Psoas muscle (tissue), 8 donors: ENCODE measurements around the gene GPR137. TPM values are rescaled to one million over a fixed set of nuclear protein-coding genes. Genes with fewer than 3 reads are reported as not detected.

Source experiments
- ATAC-seq, 4 donors: fragments of 200-7000 bp; cut with Tn5 transposase; one replicate each; pipeline ENCODE4 v1.9.1; 2020; ENCODE audit warnings: moderate library complexity in 3 of 4, mild to moderate bottlenecking in 2 of 4
- DNase-seq, 2 donors: peaks; one replicate each; pipeline ENCODE4 v3.0.0-alpha.2; 2020
- H3K27ac ChIP-seq: fragments of 200-600 bp; one replicate; pipeline ENCODE4 v1.8.0; 2022
- H3K27me3 ChIP-seq, 3 donors: fragments of 200-600 bp in 1 of 3; one replicate each; pipeline versions ENCODE4 v1.6.1 to v1.8.0; 2013 to 2022; ENCODE audit warnings: low read length in 2 of 3, mild to moderate bottlenecking in 2 of 3, moderate library complexity in 1 of 3; ENCODE audit not compliant: insufficient read depth in 3 of 3
- H3K36me3 ChIP-seq, 2 donors: fragments of 200-600 bp in 1 of 2; one replicate each; pipeline versions ENCODE4 v1.6.1 to v1.8.0; 2013 to 2022; ENCODE audit warnings: low read depth in 1 of 2, mild to moderate bottlenecking in 1 of 2, moderate library complexity in 1 of 2; ENCODE audit not compliant: insufficient read depth in 1 of 2
- H3K4me1 ChIP-seq: fragments of 200-600 bp; one replicate; pipeline ENCODE4 v1.8.0; 2022
- H3K4me3 ChIP-seq: fragments of 200-600 bp; one replicate; pipeline ENCODE4 v1.8.0; 2022; ENCODE audit warnings: mild to moderate bottlenecking
- H3K9me3 ChIP-seq: fragments of 200-600 bp; one replicate; pipeline ENCODE4 v1.8.0; 2022
- WGBS, 3 donors: extraction: QIAGEN DNeasy Blood & Tissue Kit; methylation state at CpG; one replicate each; pipeline versions ENCODE4 v1.1.6 to v1.1.7; 2013; 5-methylcytosine and 5-hydroxymethylcytosine counted together
- intact Hi-C, 2 donors: fragments of 100-400 bp; cut with DNase I; formaldehyde crosslinking; loops; one replicate each; pipeline versions ENCODE4 v1.11.0 to v1.14.2; 2022
- polyA plus RNA-seq, 3 donors: library from polyadenylated mRNA; stranded (reverse); fragments of 200-250 nt; gene quantifications; one replicate each; pipeline ENCODE4 v1.2.3, GENCODE V29; 2013
- total RNA-seq, 4 donors: library from RNA; stranded (reverse); fragmentation: NEBNext Ultra II Directional in 2 of 4; extraction: Animal tissue kit (Norgen Biotek cat#: 25700) in 2 of 4; gene quantifications; one replicate each; pipeline versions ENCODE4 v1.2.1 to v1.2.4, GENCODE V29; 2021 to 2023
- TF ChIP-seq, protein P1 (sequence below): fragments of 200-600 bp; IDR thresholded peaks from one replicate; pipeline ENCODE4 v1.8.0; 2022; ENCODE audit warnings: antibody characterized with exemption
- donor health status: healthy with polysubstance abuse.
- donor health status: DM: no; HTN: no; CAD: no; lungs with moderate emphysema.
- donor health status: Bipolar disorder and iron deficiency.
- donor health status: healthy.
- donor health status: DM: yes; HTN: yes; CAD: no.
- donor health status: DM: no; HTN: no; CAD: no.
- donor health status: DM: no; HTN: no; CAD: no.
- donor health status: DM: yes; HTN: yes; CAD: no.

Gene GPR137
- total and polyA plus RNA-seq, 7 donors, result 13.8 to 49.9 (median 17.7) TPM

DNA sequence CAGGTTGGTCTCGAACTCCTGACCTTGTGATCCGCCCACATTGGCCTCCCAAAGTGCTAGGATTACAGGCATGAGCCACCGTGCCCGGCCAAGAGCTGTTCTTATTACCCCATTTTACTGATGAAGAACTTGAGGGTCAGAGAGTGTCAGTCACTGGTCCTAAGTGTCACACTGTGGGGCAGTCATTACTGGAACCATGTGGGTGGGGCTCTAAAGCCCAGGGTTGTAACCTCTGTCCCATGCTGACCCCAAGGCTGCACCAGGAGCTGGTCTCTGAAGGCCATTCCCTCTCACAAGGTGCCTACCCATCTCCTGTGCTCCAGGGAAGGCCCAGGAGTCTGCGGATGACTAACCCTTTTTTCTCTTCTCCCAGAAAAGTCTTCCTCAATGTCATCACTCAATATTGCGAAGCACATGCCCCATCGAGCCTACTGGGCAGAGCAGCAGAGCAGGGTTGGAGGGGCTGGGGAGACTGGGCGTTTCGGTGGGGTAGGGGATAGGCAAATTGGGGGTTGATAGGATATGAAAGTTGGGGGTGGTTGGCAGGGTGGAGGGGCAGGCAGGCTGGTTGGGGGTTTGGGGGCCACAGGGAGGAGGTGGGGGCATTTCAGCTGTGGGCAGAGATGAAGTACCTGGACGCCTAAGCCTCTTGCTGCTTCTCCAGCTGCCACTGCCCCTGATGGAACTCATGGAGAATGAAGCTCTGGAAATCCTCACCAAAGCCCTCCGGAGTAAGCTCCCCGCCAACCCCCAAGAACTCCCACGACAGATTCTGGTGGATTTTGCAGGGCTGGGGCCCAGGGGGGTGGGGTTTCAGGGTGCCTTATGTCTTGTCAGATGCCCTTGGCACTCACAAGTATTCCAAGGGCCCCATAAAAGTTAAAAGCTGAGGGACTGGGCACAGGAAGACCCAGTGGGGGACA, 17.7 kb downstream of the GPR137 start:
- Histone ChIP-seq H3K36me3 (peaks cover 5 to 8% of the 10 kb centered on the region in 2 donors), H3K4me3 (peak overlapping the region; percentile 87), H3K27me3 (peaks cover 0 to 34% (median 6%) of the 10 kb centered on the region in 3 donors), H3K9me3 (no peaks in the 10 kb centered on the region), H3K4me1 (peaks cover 35% of the 10 kb centered on the region), H3K27ac (peak overlapping the region; percentile 90)
- no peak for ATAC-seq
- DNase-seq, result no peak
- intact Hi-C loops, result loop anchor here (5.0 kb wide), 2 partner anchors 51 to 96 kb away; partner anchors contain the start of genes FERMT3 (in 1 of the 2) and PLCB3 (in 1 of the 2)
- WGBS, 3 donors, result 75 to 82% (median 78%) methylated on average over 13 of the region's 13 CpGs
- TF ChIP-seq, protein P1, sequence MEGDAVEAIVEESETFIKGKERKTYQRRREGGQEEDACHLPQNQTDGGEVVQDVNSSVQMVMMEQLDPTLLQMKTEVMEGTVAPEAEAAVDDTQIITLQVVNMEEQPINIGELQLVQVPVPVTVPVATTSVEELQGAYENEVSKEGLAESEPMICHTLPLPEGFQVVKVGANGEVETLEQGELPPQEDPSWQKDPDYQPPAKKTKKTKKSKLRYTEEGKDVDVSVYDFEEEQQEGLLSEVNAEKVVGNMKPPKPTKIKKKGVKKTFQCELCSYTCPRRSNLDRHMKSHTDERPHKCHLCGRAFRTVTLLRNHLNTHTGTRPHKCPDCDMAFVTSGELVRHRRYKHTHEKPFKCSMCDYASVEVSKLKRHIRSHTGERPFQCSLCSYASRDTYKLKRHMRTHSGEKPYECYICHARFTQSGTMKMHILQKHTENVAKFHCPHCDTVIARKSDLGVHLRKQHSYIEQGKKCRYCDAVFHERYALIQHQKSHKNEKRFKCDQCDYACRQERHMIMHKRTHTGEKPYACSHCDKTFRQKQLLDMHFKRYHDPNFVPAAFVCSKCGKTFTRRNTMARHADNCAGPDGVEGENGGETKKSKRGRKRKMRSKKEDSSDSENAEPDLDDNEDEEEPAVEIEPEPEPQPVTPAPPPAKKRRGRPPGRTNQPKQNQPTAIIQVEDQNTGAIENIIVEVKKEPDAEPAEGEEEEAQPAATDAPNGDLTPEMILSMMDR, result no peak

DNA sequence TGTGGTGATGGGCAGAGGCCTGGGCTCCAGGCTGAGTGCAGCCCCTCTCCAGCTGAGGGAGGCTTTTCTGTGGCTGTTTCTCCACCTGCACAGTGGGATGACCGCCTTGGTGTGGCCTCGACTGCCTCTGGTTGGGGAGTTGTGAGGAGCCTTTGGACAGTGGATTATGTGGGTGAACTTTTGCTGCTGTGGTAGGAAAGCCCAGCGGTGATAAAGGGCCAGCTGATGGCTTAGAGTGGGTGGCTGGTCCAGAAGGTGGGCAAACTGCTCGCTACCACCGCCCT, 18.3 kb downstream of the GPR137 start:
- no peak for DNase-seq
- Histone ChIP-seq H3K9me3 (no peaks in the 10 kb centered on the region), H3K27me3 (peaks cover 0 to 28% (median 4%) of the 10 kb centered on the region in 3 donors), H3K4me1 (peaks cover 35% of the 10 kb centered on the region), H3K36me3 (peaks cover 5 to 8% of the 10 kb centered on the region in 2 donors), H3K27ac (peak overlapping the region; percentile 90), H3K4me3 (peak overlapping the region; percentile 87)
- TF ChIP-seq, protein P1, result no peak
- WGBS, 3 donors, result 52 to 59% (median 57%) methylated on average over 5 of the region's 5 CpGs
- no peak for ATAC-seq
- intact Hi-C loops, result loop anchor here (5.0 kb wide), 2 partner anchors 52 to 97 kb away; partner anchors contain the start of genes FERMT3 (in 1 of the 2) and PLCB3 (in 1 of the 2)

DNA sequence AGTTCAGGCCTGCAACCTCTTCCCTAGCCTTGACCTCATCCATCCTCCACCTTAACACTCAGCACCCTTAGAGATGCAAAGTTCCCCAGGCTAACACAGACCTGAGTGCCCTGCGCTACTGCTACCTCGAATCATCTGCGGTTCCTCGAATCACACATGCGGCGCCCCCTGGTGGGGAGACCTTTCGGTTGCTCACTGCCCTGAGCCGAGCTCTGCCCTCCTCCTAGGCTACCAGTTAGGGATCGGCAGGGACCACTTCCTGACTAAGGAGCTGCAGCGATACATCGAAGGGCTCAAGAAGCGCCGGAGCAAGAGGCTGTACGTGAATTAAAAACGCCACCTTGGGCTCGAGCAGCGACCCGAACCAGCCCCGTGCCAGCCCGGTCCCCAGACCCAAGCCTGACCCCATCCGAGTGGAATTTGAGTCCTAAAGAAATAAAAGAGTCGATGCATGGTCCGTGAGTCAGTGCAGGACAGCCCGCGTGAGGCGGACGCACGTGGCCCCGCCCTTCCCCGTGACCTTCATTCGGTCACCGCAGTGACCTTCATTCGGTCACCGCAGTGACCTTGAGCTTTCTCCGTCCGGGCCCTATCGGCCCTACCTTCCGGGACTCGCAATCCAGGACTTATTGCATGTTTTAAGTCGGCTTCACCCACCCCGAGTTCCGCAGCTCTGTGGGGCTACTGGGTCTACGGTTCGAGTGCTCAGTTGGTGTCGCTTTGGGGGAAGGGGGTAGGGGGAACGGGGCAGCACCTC, 18.8 kb downstream of the GPR137 start:
- TF ChIP-seq, protein P1, result peak; percentile 83
- Histone ChIP-seq H3K27me3 (peaks cover 0 to 23% (median 4%) of the 10 kb centered on the region in 3 donors), H3K9me3 (no peaks in the 10 kb centered on the region), H3K4me3 (peak overlapping the region; percentile 87), H3K4me1 (peaks cover 32% of the 10 kb centered on the region), H3K36me3 (peaks cover 5 to 8% of the 10 kb centered on the region in 2 donors), H3K27ac (peak overlapping the region; percentile 90)
- peak; percentile 94 to 96 for DNase-seq
- peak; percentile 56 to 73 (median 64) for ATAC-seq
- intact Hi-C loops, result loop anchor here (5.0 kb wide), 2 partner anchors 52 to 97 kb away; partner anchors contain the start of genes FERMT3 (in 1 of the 2) and PLCB3 (in 1 of the 2)
- 0 to 1% (median 1%) methylated on average over 46 of the region's 46 CpGs for WGBS, 3 donors

DNA sequence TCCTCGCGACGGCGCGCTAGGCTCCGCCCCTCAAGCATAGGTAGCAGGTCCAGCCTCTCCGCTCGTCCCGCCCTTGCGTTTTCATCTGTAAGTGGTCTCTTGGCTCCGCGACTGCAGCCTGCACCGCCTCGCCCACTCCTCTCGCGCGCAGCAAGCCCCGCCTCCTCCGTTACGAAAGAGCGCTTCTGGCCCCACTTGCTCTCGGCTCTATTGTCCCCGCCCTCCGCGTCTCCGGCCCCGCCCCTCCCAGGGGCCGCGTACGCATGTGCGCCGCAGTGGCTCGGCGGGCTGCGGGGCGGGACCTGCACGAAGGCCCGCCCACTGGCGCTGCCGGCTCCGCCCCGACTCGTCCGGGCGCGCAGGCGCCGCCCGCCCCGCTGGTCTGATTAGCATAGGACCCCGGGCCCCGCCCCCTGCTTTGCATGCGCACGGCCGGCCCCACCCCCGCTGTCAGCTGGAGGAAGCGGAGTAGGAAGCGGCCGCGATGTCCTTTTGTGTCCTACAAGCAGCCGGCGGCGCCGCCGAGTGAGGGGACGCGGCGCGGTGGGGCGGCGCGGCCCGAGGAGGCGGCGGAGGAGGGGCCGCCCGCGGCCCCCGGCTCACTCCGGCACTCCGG, 19.5 kb downstream of the GPR137 start, which contains the start of gene ESRRA:
ESRRA (plus strand) TSS at position 450 of the 616 bp plus-strand sequence. CDS start 1,656 bp downstream, outside the sequence.
- TF ChIP-seq, protein P1, result no peak
- 0% methylated on average over 56 to 81 of the region's 81 CpGs for WGBS, 3 donors
- Histone ChIP-seq H3K27ac (peak within 1 kb of the TSS; percentile 90), H3K4me3 (peak within 1 kb of the TSS; percentile 87), H3K36me3 (peaks cover 5 to 8% of the 10 kb centered on the region in 2 donors), H3K27me3 (peaks cover 0 to 16% (median 4%) of the 10 kb centered on the region in 3 donors), H3K9me3 (no peaks in the 10 kb centered on the region), H3K4me1 (peaks cover 25% of the 10 kb centered on the region)
- ATAC-seq (peak; percentile 90), DNase-seq (peak; percentile 100)
- intact Hi-C loops, result no loop called here
